HUES48 (cell line): ENCODE results near the gene DHX32.
"Not testable (repeated sequence)": the region's sequence is repeated elsewhere in the genome, so short reads cannot be mapped to it uniquely, and the experiment has no call there.

ENCODE experiments used
- H3K27ac ChIP-seq: one replicate; pipeline ENCODE4 v1.7.0; 2013; ENCODE audit warnings: low read depth, low read length, inconsistent platforms
- H3K27me3 ChIP-seq: 2 replicates; pipeline ENCODE4 v1.6.1; 2013; ENCODE audit warnings: mild to moderate bottlenecking, low read length; ENCODE audit not compliant: control insufficient read depth, insufficient read depth
- H3K36me3 ChIP-seq: 2 replicates; pipeline ENCODE4 v1.6.1; 2013; ENCODE audit warnings: low read length; ENCODE audit not compliant: control insufficient read depth, insufficient read depth
- H3K4me1 ChIP-seq: 2 replicates; pipeline ENCODE4 v1.6.1; 2013; ENCODE audit warnings: mild to moderate bottlenecking, low read length; ENCODE audit not compliant: control insufficient read depth, insufficient read depth
- H3K4me3 ChIP-seq: 2 replicates; pipeline ENCODE4 v1.5.1; 2013; ENCODE audit warnings: mild to moderate bottlenecking, low read depth, low read length
- H3K9ac ChIP-seq: 2 replicates; pipeline ENCODE4 v1.6.1; 2013; ENCODE audit warnings: mild to moderate bottlenecking, low read depth, low read length, moderate library complexity
- H3K9me3 ChIP-seq: 2 replicates; pipeline ENCODE4 v1.6.1; 2013; ENCODE audit warnings: low read length; ENCODE audit not compliant: control insufficient read depth, insufficient read depth

The DHX32 gene

DNA sequence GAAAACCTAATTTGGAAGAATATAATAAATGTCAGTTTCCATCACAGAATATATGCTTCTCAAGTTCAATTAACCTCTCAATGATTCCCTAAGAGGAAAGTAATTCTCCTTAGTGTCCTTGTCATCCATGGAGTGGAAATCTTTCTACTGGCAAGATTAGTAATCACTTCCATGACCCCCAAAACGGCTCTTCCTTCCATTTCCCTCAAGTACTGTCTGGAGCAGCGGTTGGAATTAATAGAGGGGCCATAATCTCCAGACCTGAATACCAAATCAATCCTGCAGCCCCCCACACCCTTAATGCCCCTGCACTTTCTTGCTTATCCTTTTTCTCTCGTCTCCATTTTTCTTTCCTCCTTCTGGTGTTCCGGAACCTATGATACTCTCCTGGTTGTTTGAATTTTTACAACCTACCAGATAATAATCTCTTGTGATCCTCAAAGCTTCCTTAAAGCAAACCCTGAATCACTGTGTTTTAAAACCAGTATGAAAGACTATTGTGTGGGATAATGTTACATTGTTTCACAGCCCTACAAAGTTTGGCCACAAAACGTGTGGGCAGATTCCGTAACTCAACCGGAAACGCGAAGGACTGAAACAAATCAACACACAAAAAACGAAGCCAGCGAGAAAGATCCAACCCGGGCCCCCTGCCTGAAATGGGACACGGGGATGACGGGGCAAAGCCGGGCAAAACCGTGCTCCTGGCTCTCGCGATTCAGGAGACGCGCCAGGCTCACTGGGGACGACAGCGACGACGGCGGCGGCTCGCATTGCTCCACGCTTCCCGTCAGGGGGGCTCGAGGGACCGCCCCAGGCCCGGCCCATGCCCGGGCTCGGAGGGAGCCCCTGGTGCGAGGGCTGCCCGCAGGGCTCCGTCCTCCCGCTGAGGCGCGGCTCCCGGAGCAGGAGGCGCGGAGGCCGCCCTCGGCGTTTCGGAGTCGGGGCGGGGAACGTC is 14.3 kb upstream of the DHX32 start:
- not testable (repeated sequence) for H3K36me3 ChIP-seq, H3K4me1 ChIP-seq, H3K27me3 ChIP-seq
- Histone ChIP-seq H3K9me3 (peaks cover 13% of the 10 kb centered on the region), H3K9ac (peak overlapping the region; percentile 51), H3K27ac (peak overlapping the region; percentile 80), H3K4me3 (peak overlapping the region; percentile 75)

DNA sequence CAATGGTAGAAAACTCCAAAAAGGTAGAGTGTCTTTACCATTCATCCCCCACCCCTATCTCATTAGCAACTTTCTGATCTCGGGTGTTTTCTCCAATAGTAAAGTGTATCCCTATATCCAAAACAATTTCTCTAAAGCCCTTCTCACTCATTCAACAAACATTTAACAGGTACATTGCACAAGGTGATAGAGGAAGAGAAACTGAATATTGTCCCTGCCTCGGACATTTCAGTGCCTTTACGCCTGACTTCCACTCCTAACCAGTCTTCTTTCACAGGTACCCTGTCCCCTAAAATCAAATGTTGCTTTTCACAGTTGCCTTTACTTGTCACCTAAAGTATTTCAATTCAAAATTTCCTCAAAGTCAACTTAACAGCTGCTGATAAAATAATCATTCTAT is 13.1 kb upstream of the DHX32 start:
- H3K9me3 ChIP-seq: peaks cover 13% of the 10 kb centered on the region
- not testable (repeated sequence) for H3K27me3 ChIP-seq, H3K4me1 ChIP-seq, H3K27ac ChIP-seq, H3K9ac ChIP-seq, H3K36me3 ChIP-seq, H3K4me3 ChIP-seq

DNA sequence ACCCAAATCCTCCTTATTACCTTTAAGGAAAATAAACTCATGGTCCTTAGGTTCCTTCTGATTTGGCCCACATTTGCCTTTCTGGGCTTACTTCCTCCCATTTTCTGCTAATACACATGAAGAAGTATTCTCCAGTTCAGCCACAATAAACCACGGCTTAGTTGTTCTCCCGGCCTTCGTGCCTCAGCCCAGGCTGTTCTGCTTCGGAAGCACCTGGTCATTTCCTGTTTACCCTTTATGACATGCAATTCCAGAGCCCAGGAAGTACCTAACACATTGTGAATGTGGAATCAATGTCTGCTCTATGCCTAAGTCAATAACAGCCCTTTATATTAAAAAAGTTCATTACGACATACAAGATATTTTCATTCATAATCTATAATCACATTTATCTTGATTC is 11.3 kb upstream of the DHX32 start:
- H3K27ac ChIP-seq, H3K27me3 ChIP-seq, H3K4me1 ChIP-seq, H3K36me3 ChIP-seq, H3K9ac ChIP-seq, H3K4me3 ChIP-seq: not testable (repeated sequence)
- peaks cover 13% of the 10 kb centered on the region for H3K9me3 ChIP-seq

DNA sequence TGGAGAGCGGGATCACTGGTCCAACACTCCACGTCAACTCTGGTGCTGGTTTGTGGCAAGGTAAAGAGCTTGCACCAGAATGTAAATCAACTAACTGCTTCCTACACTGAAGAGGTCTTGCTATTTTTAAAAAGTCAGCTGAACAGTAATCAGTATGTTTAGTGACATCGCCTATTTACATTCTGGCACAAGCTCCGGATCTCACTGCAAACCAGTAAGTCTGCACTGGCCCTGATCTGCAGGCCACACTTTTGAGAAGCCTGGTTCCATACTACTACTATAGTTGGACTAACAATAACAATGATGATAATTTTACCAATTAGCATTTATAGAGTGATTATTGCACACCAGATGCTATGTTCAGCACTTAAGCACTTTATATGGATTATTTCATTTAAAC is 8.3 kb upstream of the DHX32 start:
- H3K9ac ChIP-seq, H3K36me3 ChIP-seq, H3K4me1 ChIP-seq, H3K4me3 ChIP-seq, H3K27me3 ChIP-seq, H3K27ac ChIP-seq: not testable (repeated sequence)
- H3K9me3 ChIP-seq: peaks cover 10% of the 10 kb centered on the region

DNA sequence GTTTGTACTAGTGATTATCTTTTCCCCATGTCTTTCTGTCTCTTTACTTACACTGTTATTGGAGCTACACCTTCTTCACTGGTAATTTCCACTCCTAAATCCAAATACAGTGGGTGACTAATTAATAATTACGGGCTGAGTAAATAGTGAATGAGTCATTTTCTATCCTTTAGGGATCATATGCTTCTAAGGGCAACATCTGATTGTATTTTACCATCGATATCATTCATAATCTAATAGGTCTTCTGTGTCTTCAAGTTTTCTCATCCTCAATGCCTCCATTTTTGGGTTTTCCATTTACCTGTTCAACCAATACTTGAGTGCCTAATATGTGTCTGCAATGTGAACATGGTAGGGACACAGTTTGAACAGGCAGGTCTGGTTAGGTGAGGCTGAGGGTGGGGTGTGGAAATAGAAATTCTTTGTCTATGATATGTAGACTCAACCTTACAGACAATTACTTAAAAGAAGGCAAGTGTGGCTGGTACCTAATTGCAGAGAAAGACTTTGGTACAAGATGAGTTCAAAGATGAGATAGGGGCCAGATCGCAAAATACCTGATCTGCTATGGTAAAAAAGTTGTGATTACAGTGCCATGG is 5.9 kb upstream of the DHX32 start:
- H3K27ac ChIP-seq: no peak overlapping the region
- H3K36me3 ChIP-seq: no peaks in the 10 kb centered on the region
- H3K9ac ChIP-seq: no peak overlapping the region
- H3K27me3 ChIP-seq: no peaks in the 10 kb centered on the region
- H3K4me1 ChIP-seq: peaks cover 6% of the 10 kb centered on the region
- no peak overlapping the region for H3K4me3 ChIP-seq
- H3K9me3 ChIP-seq: peaks cover 10% of the 10 kb centered on the region

DNA sequence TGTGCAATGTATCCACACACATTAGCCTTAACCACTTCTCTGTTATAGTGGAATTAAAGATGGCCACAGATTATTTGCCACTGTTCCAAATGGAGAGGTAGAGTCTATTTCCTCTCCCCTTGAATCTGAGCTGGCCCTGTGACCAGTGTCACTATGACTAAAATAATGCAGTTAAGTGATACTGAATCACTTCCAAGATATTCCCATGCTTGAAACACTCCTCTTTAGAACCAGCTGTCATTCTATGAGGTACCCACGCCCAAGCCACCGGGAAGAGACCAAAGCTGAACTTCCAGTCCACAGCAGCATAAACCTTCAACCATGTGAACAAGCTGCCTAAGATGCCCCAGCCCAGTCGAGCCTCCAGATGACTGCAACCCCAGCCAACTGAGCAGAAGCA is 2.1 kb upstream of the DHX32 start:
- Histone ChIP-seq H3K4me1 (peaks cover 32% of the 10 kb centered on the region), H3K9me3 (peaks cover 3% of the 10 kb centered on the region)

DNA sequence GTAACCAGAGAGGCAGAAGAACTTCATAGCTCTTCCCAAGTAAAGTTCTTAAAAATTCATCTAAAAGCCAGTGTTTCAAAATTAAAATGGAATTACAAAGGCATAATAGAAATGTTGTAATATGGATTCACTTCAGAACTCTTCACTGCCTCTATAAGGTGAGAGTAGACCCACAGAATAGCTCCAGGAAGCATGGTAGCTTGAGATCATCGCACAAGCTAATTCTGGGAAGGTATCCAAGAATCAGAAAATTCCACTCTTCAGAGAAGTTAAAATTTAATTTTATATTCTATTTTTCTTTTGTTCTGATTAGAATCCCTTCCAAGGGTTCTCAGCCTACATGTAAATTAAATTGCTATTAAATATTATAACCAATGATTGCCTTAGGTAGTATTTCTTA is 1.5 kb upstream of the DHX32 start:
- Histone ChIP-seq H3K36me3 (no peaks in the 10 kb centered on the region), H3K27ac (no peak overlapping the region), H3K27me3 (no peaks in the 10 kb centered on the region), H3K9me3 (peaks cover 6% of the 10 kb centered on the region), H3K4me3 (no peak overlapping the region), H3K4me1 (peaks cover 32% of the 10 kb centered on the region), H3K9ac (no peak overlapping the region)

More for the DNA sequence above, 2.1 kb upstream of the DHX32 start:
- Histone ChIP-seq H3K27me3 (no peaks in the 10 kb centered on the region), H3K4me3 (no peak overlapping the region), H3K9ac (no peak overlapping the region), H3K27ac (no peak overlapping the region), H3K36me3 (no peaks in the 10 kb centered on the region)

DNA sequence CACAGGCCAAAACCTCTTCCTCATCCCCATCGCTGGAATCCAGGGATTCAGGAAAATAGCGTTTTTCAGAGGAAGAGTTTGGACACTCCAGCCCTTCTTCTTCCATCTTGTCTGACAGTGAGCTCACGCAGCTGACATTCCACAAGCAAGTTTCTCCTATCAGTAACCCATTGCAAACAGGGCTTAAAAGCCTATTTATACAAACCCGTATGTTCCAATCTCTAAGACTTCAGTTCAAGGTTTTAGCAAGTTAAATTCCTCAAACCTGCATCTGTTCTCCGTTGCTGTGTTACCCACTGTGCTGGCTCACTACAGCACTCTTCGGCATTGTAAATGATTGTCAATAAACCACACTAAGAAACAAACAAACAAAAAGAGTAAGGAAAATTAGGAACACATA is 373 bp downstream of the DHX32 start:
- Histone ChIP-seq H3K36me3 (peaks cover 11% of the 10 kb centered on the region; the same call in 1 of the 2 replicates), H3K4me1 (peaks cover 32% of the 10 kb centered on the region), H3K9ac (peak overlapping the region; percentile 29), H3K27ac (peak overlapping the region; percentile 90), H3K27me3 (no peaks in the 10 kb centered on the region), H3K4me3 (peak overlapping the region; percentile 50), H3K9me3 (peaks cover 14% of the 10 kb centered on the region)

DNA sequence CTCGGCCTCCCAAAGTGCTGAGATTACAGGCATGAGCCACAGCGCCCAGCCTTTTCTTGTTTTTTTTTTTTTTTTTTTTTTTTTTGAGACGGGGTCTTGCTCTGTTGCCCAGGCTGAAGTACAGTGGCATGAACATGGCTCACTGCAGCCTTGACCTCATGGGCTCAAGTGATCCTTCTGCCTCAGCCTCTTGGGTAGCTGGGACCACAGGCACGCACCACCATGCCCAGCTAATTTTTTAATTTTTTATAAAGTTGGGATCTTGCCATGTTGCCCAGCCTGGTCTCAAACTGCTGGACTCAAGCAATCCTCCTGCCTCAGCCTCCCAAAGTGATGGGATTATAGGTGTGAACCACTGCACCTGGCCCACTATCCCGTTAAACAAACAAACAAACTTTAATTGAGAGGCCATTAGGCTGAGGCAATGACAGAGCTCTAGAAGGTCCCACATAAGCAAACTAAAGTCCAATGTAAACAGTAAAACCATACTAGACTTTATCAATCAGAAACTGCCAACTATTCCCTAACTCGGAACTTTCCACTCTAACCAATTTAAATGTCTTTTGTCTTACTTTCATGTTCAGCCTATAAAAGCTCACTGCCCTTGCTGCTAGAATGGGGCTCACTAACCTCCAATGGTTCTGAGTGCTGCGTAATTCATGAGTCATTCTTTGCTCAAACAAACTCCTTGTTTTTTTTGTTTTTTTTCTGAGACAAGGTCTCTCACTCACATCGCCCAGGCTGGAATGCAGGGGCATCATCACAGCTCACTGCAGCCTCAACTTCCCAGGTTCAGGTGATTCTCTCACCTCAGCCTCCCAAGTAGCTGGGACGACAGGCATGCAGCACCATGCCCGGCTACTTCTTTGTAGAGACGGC is 1.9 kb downstream of the DHX32 start:
- Histone ChIP-seq H3K36me3 (peaks cover 14% of the 10 kb centered on the region; the same call in 1 of the 2 replicates), H3K4me3 (no peak overlapping the region), H3K27ac (peak overlapping the region; percentile 31), H3K9ac (no peak overlapping the region), H3K4me1 (peaks cover 32% of the 10 kb centered on the region), H3K27me3 (no peaks in the 10 kb centered on the region), H3K9me3 (peaks cover 14% of the 10 kb centered on the region)

DNA sequence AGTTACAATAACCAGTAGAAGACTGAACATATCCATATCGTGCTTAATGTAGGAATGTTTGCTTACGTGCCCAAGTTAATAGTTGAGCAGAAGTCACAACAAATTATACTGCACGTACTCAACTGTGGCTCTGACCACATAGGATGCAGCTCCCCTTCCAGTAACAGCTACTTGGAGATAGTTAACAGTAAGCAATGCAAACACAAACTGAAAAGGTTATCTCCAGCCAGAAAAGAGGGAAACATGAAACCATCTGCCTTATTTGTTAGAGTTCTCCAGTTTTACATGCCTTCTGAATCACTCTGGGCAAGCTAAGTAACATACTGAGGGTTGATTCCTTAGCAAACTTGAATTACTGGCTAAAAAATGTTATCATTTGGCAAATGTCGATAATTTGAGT is 9.8 kb downstream of the DHX32 start:
- Histone ChIP-seq H3K9me3 (peaks cover 6% of the 10 kb centered on the region), H3K9ac (no peak overlapping the region), H3K27me3 (no peaks in the 10 kb centered on the region), H3K4me3 (no peak overlapping the region), H3K27ac (no peak overlapping the region), H3K36me3 (peaks cover 16% of the 10 kb centered on the region), H3K4me1 (peaks cover 3% of the 10 kb centered on the region; the same call in 1 of the 2 replicates)
